ENCODE data around the gene CDH5. TPM values are rescaled to one million over a fixed set of nuclear protein-coding genes. Genes with fewer than 3 reads are reported as not detected.

CDH5 gene
- total RNA-seq, 1 donor from 2014 or later, result not detected

DNA sequence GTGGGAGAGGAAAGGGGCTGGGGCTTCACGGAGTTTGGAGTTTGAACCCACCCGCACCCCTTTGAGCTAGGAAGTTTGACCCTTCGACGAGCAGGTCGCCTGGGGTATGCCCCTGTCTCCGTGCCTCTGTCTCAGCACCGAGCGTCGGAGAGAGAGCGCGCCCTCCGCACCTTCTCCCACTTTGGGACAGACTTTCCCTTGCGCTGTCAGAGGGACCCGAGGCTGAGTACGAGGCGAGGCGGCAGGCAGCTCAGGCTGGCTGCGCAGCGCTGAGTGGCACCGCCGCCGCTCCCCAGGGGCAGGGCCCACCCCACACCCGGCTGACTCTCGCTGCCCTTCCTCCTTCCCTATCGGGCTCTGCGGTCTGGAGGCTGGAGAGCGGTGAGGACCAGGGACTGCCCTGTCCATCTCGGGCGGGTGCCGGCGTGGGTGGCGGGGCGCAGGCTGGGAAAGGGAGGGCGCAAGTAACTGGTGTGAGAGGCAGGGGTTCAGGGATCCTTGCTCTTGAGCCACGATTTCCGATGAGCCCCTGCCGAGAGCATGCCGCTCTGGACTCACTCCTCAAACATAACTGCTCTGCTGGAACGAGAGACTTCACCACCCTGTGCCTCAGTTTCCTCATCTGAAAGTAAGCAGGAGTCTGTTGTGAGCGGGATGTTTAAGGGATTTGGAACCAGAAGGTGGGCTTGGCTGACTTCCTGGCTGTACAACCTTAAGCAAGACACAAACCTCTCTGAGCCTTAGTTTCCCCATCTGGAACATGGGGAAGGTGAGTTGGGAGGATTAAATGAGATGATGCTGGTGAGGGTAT is 61.6 kb downstream of the CDH5 start:
- Histone ChIP-seq H3K4me1 (peaks cover 25% of the 10 kb centered on the region), H3K9me3 (ENCODE audit: low read depth) (no peaks in the 10 kb centered on the region), H3K9ac (no peak overlapping the region), H4K20me1 (ENCODE audit: low read depth) (peaks cover 14% of the 10 kb centered on the region), H3K4me2 (peak overlapping the region; percentile 85), H3K27me3 (peaks cover 94% of the 10 kb centered on the region), H3K4me3 (peak overlapping the region; percentile 64), H3K27ac (no peak overlapping the region), H3K36me3 (no peaks in the 10 kb centered on the region), H3K79me2 (ENCODE audit: low read depth) (no peaks in the 10 kb centered on the region), H3F3A (ENCODE audit: low read depth) (peaks cover 32% of the 10 kb centered on the region), H2AFZ (replicated peaks) (no peak overlapping the region)
- TF ChIP-seq, protein P1, sequence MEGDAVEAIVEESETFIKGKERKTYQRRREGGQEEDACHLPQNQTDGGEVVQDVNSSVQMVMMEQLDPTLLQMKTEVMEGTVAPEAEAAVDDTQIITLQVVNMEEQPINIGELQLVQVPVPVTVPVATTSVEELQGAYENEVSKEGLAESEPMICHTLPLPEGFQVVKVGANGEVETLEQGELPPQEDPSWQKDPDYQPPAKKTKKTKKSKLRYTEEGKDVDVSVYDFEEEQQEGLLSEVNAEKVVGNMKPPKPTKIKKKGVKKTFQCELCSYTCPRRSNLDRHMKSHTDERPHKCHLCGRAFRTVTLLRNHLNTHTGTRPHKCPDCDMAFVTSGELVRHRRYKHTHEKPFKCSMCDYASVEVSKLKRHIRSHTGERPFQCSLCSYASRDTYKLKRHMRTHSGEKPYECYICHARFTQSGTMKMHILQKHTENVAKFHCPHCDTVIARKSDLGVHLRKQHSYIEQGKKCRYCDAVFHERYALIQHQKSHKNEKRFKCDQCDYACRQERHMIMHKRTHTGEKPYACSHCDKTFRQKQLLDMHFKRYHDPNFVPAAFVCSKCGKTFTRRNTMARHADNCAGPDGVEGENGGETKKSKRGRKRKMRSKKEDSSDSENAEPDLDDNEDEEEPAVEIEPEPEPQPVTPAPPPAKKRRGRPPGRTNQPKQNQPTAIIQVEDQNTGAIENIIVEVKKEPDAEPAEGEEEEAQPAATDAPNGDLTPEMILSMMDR (IDR thresholded peaks at IDR 0.05), result no peak
- TF ChIP-seq EZH2 (IDR thresholded peaks at IDR 0.05) (peak; percentile 91), EZH2phosphoT487 (IDR thresholded peaks at IDR 0.05) (peak; percentile 84)
- peak overlapping the region; percentile 77 for H3K4me3 Mint-ChIP-seq
- H3K9me3 Mint-ChIP-seq, result no peaks in the 10 kb centered on the region
- H3K27me3 Mint-ChIP-seq (ENCODE audit: insufficient read depth, low read depth), result peaks cover 31% of the 10 kb centered on the region
- H3K27ac Mint-ChIP-seq, result no peak overlapping the region
- peaks cover 23% of the 10 kb centered on the region for H3K4me1 Mint-ChIP-seq
- no peaks in the 10 kb centered on the region for H3K36me3 Mint-ChIP-seq
- DNase-seq (ENCODE audit: low spot score), result peak; percentile 58

DNA sequence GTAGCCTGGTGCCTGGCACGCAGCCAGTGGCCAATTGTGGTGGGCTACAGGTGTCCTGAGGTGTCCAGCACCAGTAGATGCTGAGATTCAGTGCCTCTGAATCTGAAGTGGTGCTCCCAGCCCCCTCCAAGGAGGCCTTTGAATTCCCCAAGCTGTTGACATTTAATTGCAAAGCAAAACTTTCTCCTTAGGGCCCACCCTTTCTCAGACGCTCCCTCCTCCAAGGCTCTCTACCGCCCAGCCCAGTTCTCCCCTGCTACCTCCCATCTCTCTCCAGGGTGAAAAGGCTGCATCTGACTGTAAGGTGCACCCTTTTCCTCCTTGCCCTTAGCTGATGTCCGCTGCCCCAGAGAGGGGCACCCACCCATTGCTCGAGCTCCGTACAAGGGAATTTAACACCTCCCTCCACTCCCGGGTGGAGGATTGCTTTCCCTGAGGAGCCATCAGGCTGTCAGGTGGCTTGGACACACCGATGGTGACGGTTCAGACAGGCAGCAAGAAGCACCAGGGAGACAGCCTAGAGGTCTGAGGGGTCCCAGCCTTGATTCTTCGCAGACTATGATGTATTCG is 62.3 kb downstream of the CDH5 start:
- H3K9ac ChIP-seq, result no peak overlapping the region
- Mint-ChIP-seq H3K27me3 (ENCODE audit: insufficient read depth, low read depth) (peaks cover 30% of the 10 kb centered on the region), H3K27ac (no peak overlapping the region), H3K4me3 (peak overlapping the region; percentile 77), H3K36me3 (no peaks in the 10 kb centered on the region), H3K9me3 (no peaks in the 10 kb centered on the region), H3K4me1 (peaks cover 30% of the 10 kb centered on the region)
- DNase-seq (ENCODE audit: low spot score), result no peak
- TF ChIP-seq, protein P1 (IDR thresholded peaks at IDR 0.05), result no peak
- TF ChIP-seq EZH2phosphoT487 (IDR thresholded peaks at IDR 0.05), result no peak
- TF ChIP-seq EZH2 (IDR thresholded peaks at IDR 0.05), result no peak
- no peaks in the 10 kb centered on the region for H3K9me3 ChIP-seq (ENCODE audit: low read depth)
- peaks cover 25% of the 10 kb centered on the region for H3K4me1 ChIP-seq
- no peak overlapping the region for H3K27ac ChIP-seq
- H3K36me3 ChIP-seq, result no peaks in the 10 kb centered on the region
- peaks cover 14% of the 10 kb centered on the region for H4K20me1 ChIP-seq (ENCODE audit: low read depth)
- H3K4me2 ChIP-seq, result peak overlapping the region; percentile 85
- H2AFZ ChIP-seq (replicated peaks), result no peak overlapping the region
- H3K79me2 ChIP-seq (ENCODE audit: low read depth), result no peaks in the 10 kb centered on the region
- H3K4me3 ChIP-seq, result no peak overlapping the region
- peaks cover 32% of the 10 kb centered on the region for H3F3A ChIP-seq (ENCODE audit: low read depth)
- peaks cover 87% of the 10 kb centered on the region for H3K27me3 ChIP-seq

DNA sequence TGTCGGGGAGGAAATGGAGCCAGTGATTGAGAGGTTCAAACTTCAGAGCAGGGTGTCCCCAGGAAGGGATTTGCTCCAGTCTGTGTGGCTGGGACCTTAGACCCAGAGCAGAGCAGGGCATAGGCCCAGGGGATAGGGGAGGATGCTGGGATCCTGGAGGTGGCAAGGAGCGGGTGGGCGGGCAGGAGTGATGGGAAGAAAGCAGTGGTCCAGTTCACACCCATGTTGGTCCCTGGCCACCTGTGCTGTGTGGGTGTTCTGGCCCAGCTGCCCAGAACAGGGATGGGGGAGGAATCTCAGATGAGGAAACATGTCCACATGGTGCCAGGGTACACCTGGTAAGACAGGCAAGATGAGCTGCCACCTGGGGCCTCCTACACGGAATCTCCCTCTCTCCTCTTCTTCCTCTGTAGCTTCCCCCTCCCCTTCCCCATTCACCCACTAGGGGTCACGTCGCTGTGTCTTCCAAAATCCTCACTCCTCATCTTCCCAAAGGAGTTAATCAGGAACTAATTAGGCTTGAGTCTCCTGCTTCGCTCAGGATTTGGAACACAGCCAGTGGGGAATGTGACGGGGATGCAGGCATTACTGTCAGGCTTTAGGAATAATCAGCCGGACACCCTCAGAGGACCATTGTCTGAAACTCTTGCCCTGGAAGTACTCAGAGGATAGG is 62.9 kb downstream of the CDH5 start:
- peaks cover 29% of the 10 kb centered on the region for H3K27me3 Mint-ChIP-seq (ENCODE audit: insufficient read depth, low read depth)
- peak overlapping the region; percentile 77 for H3K4me3 Mint-ChIP-seq
- Histone ChIP-seq H3F3A (ENCODE audit: low read depth) (peaks cover 32% of the 10 kb centered on the region), H3K9me3 (ENCODE audit: low read depth) (no peaks in the 10 kb centered on the region), H3K4me3 (no peak overlapping the region), H3K27ac (no peak overlapping the region), H2AFZ (replicated peaks) (no peak overlapping the region), H3K36me3 (no peaks in the 10 kb centered on the region), H3K79me2 (ENCODE audit: low read depth) (no peaks in the 10 kb centered on the region), H3K4me2 (peak overlapping the region; percentile 23), H3K4me1 (peaks cover 25% of the 10 kb centered on the region), H4K20me1 (ENCODE audit: low read depth) (peaks cover 14% of the 10 kb centered on the region), H3K27me3 (peaks cover 80% of the 10 kb centered on the region), H3K9ac (no peak overlapping the region)
- DNase-seq (ENCODE audit: low spot score), result peak; percentile 75
- H3K4me1 Mint-ChIP-seq, result peaks cover 35% of the 10 kb centered on the region
- TF ChIP-seq, protein P1 (IDR thresholded peaks at IDR 0.05), result peak; percentile 49
- TF ChIP-seq EZH2 (IDR thresholded peaks at IDR 0.05), result no peak
- H3K9me3 Mint-ChIP-seq, result no peaks in the 10 kb centered on the region
- H3K27ac Mint-ChIP-seq, result no peak overlapping the region
- H3K36me3 Mint-ChIP-seq, result no peaks in the 10 kb centered on the region

Data from neural progenitor cell (in vitro differentiated cells).